Measurements from ENCODE around the gene CFAP58. TPM values are rescaled to one million over a fixed set of nuclear protein-coding genes. Genes with fewer than 3 reads are reported as not detected.

Gene CFAP58
- total RNA-seq, 1 donor from 2014 or later = 1.1 TPM

DNA sequence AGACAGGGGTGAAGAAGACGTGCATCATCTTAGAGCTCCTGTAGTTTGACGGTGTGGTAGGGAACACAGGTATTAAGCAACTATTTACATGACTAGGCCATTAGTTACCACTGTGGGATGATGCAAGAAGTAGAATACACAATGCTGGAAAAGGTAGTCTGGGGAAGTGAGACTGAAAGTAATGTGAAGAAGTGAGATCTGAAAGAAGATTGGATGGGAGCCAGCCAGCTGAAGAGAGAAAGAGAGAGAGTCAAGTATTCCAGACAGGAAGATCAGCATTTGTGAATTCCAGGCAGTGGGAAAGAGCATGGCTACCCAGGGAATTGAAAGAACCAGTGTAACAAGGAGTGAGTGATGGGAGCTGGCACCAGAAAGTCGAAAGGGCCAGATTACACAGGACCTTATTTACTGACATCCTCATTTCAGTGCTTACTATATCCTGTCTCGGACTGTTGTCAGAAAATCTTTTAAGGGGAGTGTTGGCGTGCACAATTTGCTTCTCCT lies 4.0 kb upstream of the CFAP58 start:
- Histone ChIP-seq H3K36me3 (no peaks in the 10 kb centered on the region), H3K27me3 (ENCODE audit: low read depth) (no peaks in the 10 kb centered on the region), H3K9me3 (no peaks in the 10 kb centered on the region), H3K27ac (peak overlapping the region; percentile 74), H3K4me3 (peak overlapping the region; percentile 22), H3K4me1 (peaks cover 53% of the 10 kb centered on the region)
- peak; percentile 71 to 75 for ATAC-seq
- TF ChIP-seq, protein P1, sequence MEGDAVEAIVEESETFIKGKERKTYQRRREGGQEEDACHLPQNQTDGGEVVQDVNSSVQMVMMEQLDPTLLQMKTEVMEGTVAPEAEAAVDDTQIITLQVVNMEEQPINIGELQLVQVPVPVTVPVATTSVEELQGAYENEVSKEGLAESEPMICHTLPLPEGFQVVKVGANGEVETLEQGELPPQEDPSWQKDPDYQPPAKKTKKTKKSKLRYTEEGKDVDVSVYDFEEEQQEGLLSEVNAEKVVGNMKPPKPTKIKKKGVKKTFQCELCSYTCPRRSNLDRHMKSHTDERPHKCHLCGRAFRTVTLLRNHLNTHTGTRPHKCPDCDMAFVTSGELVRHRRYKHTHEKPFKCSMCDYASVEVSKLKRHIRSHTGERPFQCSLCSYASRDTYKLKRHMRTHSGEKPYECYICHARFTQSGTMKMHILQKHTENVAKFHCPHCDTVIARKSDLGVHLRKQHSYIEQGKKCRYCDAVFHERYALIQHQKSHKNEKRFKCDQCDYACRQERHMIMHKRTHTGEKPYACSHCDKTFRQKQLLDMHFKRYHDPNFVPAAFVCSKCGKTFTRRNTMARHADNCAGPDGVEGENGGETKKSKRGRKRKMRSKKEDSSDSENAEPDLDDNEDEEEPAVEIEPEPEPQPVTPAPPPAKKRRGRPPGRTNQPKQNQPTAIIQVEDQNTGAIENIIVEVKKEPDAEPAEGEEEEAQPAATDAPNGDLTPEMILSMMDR (IDR thresholded peaks at IDR 0.05) = no peak
- intact Hi-C loops (cut with DNase I) = loop anchor here (5.0 kb wide), 1 partner anchor 57 kb away; no protein-coding TSS in a partner anchor
- no peak for DNase-seq

DNA sequence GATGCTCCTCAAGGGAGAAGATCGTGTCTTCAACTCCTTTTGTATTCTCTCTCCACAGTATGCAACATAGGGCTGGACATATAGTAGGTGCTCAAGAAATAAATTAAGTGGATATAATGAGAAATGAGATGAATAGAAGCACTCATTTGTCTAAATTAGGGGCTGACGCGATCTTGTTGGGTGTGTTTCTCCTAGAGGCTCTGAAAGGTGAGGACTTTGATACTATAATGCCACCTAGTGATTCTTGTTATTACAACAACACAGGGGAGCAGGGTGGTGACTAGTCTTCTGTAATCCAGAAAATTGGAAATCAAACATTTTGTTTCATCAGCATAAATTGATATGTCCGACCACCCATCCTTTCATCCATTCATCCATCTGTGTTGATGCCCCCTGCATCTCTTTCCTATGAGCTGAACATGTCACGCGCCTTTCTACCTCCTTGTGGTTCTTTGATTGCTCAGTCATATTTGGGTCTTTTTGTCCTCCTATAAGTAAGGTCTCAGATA lies 3.5 kb upstream of the CFAP58 start:
- no peaks in the 10 kb centered on the region for H3K36me3 ChIP-seq
- H3K27ac ChIP-seq = peak overlapping the region; percentile 74
- TF ChIP-seq, protein P1 (IDR thresholded peaks at IDR 0.05) = peak; percentile 64
- ATAC-seq (peak; percentile 71 to 84), DNase-seq (no peak)
- H3K4me3 ChIP-seq = peak overlapping the region; percentile 22
- peaks cover 53% of the 10 kb centered on the region for H3K4me1 ChIP-seq
- no peaks in the 10 kb centered on the region for H3K27me3 ChIP-seq (ENCODE audit: low read depth)
- intact Hi-C loops (cut with DNase I) = loop anchor here (5.0 kb wide), 1 partner anchor 58 kb away; no protein-coding TSS in a partner anchor
- no peaks in the 10 kb centered on the region for H3K9me3 ChIP-seq

DNA sequence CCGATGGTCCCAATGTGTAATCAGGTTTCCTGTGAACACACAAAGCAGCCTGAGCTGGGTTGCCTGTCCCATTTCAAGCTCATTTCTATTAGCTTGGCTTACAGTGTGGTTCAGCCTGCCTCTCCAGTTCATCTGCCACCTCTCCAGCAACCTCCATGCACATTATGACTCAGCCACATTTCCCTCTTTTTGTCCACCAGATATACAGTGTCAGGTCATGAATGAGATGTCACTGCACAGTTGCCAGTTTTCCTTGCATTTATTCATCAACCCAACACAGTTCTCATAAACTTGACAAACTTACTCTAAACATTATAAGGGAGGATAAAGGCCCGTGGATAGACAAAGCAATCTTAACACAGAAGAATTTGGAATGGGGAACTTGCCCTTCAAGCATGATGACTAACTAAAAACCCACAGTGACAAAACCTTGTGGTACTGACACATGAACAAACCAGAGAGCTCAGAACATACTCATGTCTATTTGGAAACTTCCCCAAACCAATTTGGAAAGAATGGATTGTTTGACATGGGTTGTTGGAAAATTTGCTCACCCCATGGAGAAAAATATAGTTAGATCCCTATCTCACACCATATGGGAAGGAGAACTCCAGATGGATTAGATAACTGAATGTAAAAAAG lies 2.5 kb upstream of the CFAP58 start:
- H3K9me3 ChIP-seq = no peaks in the 10 kb centered on the region
- no peaks in the 10 kb centered on the region for H3K36me3 ChIP-seq
- TF ChIP-seq, protein P1 (IDR thresholded peaks at IDR 0.05) = no peak
- no peaks in the 10 kb centered on the region for H3K27me3 ChIP-seq (ENCODE audit: low read depth)
- H3K4me1 ChIP-seq = peaks cover 53% of the 10 kb centered on the region
- no peak for DNase-seq
- no peak overlapping the region for H3K4me3 ChIP-seq
- peak; percentile 11 to 19 for ATAC-seq
- intact Hi-C loops (cut with DNase I) = loop anchor here (5.0 kb wide), 1 partner anchor 59 kb away; no protein-coding TSS in a partner anchor
- peak overlapping the region; percentile 74 for H3K27ac ChIP-seq

DNA sequence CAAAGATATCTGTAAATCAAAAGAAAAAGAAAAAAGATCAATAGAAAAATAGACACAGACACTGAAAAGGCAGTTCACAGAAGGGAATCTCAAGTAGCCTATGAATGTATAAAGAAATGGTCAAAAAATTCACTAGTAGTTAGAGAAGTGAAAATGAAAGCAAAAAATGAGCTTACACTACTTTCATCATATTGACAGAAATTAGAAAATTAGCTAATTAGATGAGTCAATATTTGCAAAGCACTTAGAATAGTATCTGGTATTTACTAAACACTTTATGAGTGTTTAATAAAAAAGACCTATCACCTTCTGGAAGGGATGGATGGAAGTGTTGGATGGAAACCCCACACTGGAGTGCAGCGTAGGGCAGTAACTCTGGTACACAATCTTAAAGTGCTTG lies 1.7 kb upstream of the CFAP58 start:
- intact Hi-C loops (cut with DNase I) = loop anchor here (5.0 kb wide), 1 partner anchor 60 kb away; no protein-coding TSS in a partner anchor
- ATAC-seq = peak in 1 of 2 donors; percentile 34
- Histone ChIP-seq H3K4me3 (peak overlapping the region; percentile 7), H3K36me3 (no peaks in the 10 kb centered on the region), H3K4me1 (peaks cover 53% of the 10 kb centered on the region), H3K27ac (peak overlapping the region; percentile 38), H3K27me3 (ENCODE audit: low read depth) (no peaks in the 10 kb centered on the region), H3K9me3 (no peaks in the 10 kb centered on the region)
- TF ChIP-seq, protein P1 (IDR thresholded peaks at IDR 0.05) = no peak
- no peak for DNase-seq

DNA sequence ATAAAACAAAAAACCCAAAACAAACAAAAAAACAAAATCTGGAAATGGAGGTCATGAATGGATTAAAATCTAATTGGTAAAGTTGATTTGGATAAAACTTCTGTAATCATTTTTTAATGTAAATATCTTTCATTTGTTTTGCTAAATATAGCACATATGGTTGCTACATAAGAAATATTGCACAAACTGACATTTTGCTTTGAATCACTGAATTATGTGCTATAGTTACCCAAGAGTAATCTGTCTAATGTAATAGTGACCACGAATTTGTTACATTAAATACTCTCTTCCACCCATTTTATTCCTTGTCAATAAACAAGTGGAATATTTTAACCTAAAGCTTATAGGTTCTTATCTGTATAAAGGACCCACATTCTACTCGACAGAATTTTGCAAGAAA lies 6.2 kb downstream of the CFAP58 start:
- Histone ChIP-seq H3K36me3 (no peaks in the 10 kb centered on the region), H3K27me3 (ENCODE audit: low read depth) (no peaks in the 10 kb centered on the region), H3K4me1 (no peaks in the 10 kb centered on the region), H3K9me3 (no peaks in the 10 kb centered on the region), H3K4me3 (no peak overlapping the region), H3K27ac (no peak overlapping the region)
- DNase-seq (no peak), ATAC-seq (no peak)
- intact Hi-C loops (cut with DNase I) = no loop called here
- TF ChIP-seq, protein P1 (IDR thresholded peaks at IDR 0.05) = no peak

Data from lower lobe of right lung (tissue), 2 donors.